DMS79 treated with DMSO at 0.1 percent for 48 hours (cell line): ENCODE data around the gene GREB1L.
A peak's percentile ranks its signal among the peaks of the same experiment; 100 is the strongest.

Experiments
- DNase-seq: peaks from one replicate; lab custom pipeline; 2025; lab: John Stamatoyannopoulos, UW

GREB1L gene

GRCh38 chr18:21486905-21487437 lies 244.9 kb downstream of the GREB1L start:
- no peak for DNase-seq

DNA sequence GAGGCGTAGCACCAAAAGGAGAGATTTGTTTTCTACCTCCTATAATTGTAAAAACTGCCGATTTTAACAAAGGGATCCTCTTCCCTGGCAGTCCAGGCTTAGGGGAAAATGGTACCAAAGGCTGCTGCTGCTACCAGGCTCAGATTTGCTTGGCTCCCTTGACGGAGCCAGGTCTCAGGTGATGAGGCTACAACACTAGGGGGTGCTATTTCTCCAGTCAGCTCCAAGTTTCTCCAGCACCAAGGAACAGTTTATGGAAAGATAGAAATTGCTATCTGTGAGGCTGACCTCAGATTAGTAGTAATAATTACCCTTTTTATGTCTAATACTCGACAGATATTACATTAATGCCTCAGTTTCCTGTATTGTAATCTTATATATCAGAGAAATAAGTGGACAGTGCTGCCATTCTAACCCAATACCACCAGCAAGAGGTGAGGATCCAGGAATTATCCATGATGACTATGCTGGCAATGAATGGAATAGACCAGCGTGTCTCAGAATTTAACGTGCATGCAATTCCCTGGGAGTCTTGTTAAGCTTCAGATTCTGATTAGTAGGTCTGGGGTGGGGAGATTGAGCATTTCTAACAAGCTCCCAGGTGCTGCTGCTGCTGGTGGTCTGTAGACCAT lies 247.2 kb downstream of the GREB1L start:
- peak; percentile 33 for DNase-seq

DNA sequence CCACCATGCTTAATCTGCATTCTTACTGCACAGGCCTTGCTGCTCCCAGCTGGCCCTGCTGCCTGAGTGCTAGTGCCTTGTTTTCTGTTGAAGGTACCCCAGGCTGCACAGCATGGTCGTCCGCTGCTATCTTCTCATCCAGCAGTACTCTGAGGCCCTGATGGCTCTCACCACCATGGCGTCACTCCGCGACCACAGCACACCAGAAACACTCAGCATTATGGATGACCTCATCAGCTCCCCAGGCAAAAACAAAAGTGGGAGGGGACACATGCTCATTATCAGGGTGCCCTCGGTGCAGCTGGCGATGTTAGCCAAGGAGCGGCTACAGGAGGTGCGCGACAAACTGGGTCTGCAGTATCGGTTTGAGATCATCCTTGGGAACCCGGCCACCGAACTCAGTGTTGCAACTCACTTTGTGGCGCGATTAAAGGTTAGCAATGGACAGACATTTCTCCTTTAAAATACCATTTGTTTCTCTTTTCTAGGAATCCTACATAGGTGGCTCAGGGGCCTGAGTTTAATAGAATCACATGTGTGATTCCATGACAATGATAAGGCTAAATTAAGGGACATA lies 248.0 kb downstream of the GREB1L start:
- DNase-seq, result no peak

- DNase-seq, result no peak
Observed at GRCh38 chr18:21490748-21491147, 248.7 kb downstream of the GREB1L start.

- DNase-seq, result no peak
Observed at GRCh38 chr18:21496277-21496835, 254.3 kb downstream of the GREB1L start.

DNA sequence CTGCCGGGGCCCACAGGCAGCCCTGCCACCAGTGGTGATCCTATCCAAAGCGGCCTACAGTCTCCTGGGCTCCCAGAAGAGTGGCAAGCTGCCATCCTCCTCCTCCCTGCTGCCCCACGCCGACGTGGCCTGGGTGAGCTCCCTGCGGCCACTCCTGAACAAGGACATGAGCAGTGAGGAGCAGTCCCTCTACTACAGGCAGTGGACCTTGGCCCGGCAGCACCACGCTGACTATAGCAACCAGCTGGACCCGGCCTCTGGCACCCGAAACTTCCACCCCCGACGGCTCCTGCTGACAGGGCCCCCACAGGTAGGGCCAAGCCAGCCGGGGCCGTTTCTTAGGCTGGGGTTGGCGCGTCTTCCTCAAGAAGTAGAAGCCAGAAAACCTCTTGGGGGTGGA lies 258.0 kb downstream of the GREB1L start:
- DNase-seq, result no peak

DNA sequence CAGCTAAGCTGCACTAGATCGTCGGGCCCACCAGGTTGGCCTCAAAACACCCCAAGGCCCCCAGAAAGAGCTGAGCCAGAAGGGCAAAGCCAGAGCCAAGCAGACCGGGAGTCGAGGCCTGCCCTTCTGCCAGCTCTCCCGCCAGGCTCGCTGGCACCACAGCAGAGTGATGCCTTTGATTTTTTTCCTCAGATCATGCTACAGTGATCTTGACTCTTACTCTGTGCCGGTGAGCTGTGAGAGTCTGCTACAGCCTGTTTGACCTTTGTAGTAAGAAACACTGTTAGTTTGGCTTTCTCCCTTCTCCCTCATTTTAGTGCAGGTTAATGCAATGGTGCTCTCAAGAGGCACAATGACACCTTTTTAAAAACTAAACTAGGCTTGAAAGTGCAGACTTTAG lies 260.6 kb downstream of the GREB1L start:
- DNase-seq, result no peak

DNA sequence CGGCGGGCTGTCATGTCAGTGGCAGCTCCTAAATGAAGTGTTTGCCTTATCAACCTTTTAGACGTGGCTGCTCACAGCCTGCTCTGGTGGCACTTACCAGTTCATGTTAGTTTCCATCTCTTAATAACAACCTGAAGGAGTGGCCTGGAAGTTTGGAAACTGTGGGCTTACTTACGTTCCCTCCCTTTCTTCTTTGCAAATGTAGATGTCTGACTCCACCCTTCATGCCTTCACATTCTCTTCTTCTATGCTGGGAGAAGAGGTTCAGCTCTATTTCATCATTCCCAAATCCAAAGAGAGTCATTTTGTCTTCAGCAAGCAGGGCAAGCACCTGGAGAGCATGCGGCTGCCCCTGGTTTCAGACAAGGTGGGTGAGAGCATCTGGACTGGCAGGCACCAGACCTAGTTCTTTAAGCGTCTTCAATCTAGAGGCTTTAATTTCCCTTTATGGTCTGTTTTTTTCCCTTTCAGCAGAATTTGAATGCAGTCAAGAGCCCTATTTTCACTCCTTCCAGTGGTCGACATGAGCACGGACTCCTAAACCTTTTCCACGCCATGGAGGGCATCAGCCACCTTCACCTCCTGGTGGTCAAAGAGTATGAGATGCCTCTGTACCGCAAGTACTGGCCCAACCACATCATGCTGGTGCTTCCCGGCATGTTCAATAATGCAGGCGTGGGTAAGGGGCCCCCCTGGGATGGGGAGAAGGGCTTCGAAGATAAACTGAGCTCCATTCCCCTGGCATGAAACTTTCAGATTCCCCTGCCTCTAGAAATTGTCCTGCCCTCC lies 266.1 kb downstream of the GREB1L start:
- no peak for DNase-seq

DNA sequence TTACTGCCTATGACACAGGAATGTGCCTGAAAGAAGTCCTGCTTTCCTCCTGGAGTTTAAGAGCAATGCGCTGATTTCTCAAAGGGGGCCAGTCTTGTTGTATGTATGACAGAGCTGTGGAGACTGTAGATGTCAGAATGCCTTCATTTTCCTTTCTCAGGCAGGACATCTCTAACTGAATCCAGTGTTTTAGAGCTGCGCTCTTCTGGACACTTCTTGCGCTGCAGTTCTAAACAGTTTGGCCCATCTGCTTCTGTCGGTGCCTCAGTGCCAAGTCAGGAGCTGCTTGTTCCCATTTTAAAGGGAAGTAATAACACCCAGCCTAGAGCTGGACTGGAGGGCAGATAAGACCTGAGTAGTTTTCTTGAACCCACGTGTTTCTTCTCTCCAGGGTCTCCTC lies 267.0 kb downstream of the GREB1L start:
- DNase-seq, result no peak

DNA sequence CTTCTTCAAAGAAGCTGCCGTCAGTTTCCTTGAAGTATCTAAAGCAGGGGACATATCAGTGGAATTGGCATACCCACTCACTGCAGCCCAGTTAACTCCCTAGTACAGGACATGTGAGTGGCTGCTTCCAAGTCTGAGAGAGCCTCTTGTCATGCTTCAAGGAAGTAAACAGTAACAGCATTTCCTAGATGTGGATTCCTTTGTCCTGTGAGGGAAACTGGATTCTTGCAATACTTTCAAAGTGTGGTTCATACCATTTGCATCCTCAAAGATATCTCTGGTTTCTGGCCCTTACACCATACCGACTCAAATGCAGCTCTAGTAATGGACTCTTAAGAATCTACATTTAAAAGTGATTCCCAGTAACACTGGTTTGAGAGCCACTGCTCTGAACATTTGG lies 271.3 kb downstream of the GREB1L start:
- DNase-seq, result no peak

DNA sequence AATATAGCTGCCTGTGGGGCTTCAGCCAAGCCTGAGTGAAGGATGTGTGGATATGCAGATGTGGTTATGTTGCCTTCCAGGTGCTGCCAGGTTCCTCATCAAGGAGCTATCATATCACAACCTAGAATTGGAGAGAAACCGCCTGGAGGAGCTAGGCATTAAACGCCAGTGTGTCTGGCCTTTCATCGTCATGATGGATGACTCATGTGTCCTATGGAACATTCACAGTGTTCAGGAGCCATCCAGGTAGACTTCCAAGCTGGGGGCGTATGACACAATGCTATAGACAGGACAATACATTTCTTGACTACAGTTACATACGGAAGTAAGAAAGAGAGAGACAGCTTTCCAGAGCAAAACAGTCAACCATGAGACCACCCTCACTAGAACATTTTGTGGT lies 271.7 kb downstream of the GREB1L start:
- DNase-seq, result no peak

- DNase-seq, result no peak
Observed at GRCh38 chr18:21522530-21522929, 280.5 kb downstream of the GREB1L start.

GRCh38 chr18:21525916-21526315 lies 283.9 kb downstream of the GREB1L start:
- DNase-seq, result no peak

- no peak for DNase-seq
Observed at GRCh38 chr18:21526463-21526862, 284.4 kb downstream of the GREB1L start.

DNA sequence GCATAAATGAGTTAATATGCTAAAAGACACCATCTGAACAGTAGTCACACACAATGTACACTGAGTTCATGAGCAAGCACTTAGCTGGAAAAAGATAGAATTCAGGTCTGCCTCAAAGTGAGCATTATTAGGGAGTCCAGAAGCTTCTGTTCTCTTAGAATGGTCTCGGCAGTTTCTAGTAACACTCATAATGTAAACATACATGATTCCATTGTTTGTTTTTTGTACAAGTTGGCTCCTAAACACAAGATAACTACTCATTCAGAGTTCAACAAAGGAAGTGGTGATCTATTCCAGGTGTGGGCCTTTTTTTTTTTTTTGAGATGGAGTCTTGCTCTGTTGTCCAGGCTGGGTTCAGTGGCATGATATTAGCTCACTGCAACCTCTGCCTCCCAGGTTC lies 292.3 kb downstream of the GREB1L start:
- no peak for DNase-seq

DNA sequence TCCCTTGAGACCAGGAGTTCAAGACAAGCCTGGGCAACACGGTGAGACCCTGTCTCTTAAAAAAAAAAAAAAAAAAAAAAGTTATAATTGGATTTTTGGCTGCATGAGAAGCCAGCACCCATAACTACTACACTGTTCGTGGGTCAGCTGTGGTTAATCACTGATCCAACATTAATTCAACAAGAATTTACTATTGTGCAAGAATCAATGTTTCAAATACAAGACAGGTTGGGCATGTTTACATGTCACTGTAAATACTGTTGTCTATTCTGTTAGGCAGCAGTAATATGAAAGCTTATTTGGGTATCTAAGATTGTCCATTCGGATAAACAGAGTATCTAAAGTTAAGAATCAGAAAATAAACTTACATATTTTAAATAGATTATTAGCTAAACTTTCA lies 296.2 kb downstream of the GREB1L start:
- no peak for DNase-seq

DNA sequence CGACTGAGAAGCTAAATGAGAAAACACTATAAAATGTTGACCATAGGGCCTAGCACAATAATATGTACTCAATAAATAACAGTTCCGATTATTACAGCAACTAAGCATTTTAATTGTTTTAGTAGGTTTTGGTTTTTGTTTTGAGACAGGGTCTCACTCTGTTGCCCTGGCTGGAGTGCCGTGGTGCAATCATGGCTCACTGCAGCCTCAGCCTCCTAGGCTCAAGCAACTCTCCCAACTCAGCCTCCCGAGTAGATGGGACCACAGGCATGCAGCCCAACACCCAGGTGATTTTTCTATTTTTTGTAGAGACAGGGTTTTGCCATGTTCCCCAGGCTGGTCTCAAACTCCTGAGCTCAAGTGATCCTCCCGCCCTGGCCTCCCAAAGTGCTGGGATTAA lies 304.4 kb downstream of the GREB1L start:
- DNase-seq, result no peak

GRCh38 chr18:21548647-21549046 lies 306.6 kb downstream of the GREB1L start:
- DNase-seq, result no peak

- no peak for DNase-seq
Observed at GRCh38 chr18:21550510-21550970, 308.5 kb downstream of the GREB1L start.

- no peak for DNase-seq
Observed at GRCh38 chr18:21557607-21558253, 315.7 kb downstream of the GREB1L start.

DNA sequence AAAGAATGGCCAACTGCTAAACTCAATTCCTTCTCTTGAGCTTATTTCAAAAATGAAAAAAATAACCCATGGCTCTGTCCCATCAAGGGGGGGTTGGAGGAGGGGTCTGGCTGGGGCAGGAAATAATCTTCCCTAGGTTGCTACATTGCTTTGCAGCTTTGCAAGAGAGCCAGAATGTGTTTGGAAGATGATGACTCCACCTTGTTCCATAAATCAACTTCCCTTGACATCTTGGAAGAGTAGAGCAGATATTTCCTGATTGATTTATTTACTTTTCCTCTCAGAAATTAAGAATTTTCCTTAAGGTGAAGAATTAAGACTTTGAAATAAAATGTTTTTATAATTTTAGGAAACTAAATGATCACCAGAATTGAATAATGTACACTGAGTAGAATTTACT lies 317.2 kb downstream of the GREB1L start:
- DNase-seq, result no peak

GRCh38 chr18:21571772-21572171 lies 329.7 kb downstream of the GREB1L start:
- no peak for DNase-seq
